Measurements from ENCODE around the gene RPL22L1.
A peak's percentile ranks its signal among the peaks of the same experiment; 100 is the strongest.
"Not testable (repeated sequence)": the region's sequence is repeated elsewhere in the genome, so short reads cannot be mapped to it uniquely, and the experiment has no call there.

Gene RPL22L1

DNA sequence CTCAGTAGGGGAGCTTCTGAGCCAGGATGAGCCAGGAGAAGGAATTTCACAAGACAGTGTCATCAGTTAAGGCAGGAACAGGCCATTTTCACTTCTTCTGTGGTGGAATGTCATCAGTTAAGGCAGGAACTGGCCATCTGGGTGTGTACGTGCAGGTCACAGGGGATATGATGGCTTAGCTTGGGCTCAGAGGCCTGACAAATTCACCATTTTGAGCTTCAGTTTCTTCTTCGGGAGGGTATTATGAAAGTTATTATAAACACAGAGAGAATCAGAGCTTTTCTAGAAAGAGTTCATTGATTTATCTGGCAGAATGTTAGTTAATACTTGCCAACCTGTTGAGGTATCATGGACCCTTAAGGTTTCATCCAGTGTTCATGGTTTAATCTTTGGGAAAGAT, 46.4 kb downstream of the RPL22L1 start:
- DNase-seq, result not testable (repeated sequence)

DNA sequence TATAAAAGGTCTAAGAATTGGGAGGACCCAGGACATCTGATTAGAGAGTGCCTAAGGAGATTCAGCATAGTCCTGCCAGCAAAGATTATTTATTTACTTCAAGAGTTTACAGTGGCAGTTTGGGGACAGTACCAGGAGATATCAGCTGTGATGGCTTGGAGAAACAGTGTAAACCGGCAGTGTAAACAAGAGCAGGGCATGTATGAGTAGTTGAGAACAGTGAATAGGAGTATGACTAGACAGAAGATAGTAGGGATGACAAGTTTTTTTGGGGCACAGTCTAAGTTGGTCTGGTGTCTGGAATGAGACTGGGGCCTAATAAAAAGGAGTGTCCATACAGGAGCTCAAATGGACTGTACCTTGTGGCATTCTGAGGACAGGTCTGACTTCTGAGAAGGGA, 51.7 kb downstream of the RPL22L1 start:
- not testable (repeated sequence) for DNase-seq

DNA sequence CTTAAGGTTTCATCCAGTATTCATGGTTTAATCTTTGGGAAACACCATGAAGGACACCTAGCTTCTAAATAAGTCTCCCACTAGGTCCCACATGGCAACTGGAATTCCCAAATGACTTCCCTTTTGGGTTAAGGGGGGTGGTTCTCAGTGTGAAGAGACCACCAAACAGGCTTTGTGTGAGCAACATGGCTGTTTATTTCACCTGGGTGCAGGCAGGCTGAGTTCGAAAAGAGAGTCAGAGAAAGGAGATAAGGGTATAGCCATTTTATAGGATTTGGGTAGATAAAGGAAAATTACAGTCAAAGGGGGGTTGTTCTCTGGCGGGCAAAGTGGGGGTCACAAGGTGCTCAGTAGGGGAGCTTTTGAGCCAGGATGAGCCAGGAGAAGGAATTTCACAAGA, 52.5 kb downstream of the RPL22L1 start:
- DNase-seq, result not testable (repeated sequence)

DNA sequence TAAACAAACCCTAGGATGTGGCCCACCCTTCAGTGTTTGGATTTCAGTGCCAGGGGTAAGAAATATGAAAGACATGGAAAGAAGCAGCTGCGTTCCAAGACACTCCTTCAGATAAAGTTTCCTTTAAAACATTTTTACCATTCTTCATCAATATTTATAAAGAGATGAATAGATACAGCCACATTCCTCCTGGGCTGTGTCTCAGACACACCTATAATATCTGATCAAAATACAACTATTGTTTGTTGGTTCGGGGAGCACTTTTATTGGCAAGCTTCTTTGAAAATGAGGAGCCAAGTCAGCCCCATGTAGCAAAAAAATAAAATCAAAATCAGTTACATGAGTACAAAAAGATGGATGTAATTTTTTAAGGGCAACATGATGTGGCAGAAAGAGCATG, 53.2 kb downstream of the RPL22L1 start:
- no peak for DNase-seq

DNA sequence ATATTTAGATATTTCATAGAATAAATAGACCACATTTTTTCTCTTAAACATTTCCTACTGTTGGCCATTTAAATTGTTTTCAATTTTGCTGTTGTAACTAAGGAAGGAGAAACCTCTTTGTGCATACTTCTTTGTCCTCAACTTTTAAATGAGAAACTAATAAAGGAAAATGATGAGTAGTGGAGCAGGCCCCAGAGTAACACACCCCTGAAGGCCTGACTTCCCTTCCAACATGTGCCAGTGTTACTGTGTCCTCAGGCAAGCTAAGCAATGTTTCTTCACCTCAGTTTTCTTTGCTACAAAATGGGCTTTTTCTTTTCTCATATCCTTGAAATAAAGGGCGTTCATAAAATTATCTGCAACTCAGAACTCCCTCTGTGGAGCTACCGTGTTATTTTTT, 53.7 kb downstream of the RPL22L1 start:
- DNase-seq, result no peak

DNA sequence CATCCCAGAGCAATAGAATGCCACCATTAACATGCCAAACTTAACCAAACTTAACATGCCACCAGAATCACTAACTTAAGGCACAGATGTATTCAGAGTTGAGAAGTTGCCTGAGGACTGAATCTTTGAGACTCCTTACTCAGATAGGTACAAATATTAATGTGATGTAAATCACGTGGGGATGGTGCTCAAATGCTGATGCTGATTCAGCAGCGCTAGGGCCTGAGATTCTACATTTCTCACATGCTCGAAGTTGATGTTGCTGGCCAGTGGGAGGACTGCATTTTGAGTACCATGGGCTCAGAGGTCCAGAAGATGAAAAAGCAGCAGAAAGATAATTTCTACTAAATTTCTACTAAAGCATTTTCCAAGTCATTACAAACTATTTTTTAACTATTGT, 54.1 kb downstream of the RPL22L1 start:
- no peak for DNase-seq

DNA sequence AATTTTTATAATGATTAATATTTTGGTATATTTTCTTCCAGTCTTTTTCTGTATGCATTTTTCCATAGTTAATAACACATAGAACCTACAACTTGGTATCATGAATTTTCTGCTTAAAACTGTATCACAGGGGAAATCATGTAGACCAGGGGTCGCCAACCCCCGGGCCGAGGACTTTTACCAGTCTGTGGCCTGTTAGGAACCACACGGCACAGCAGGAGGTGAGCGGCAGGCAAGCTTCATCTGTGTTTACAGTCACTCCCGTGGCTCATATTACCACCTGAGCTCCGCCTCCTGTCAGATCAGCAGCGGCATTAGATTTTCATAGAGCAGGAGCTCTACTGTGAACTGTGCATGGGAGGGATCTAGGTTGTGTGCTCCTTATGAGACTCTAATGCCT, 54.7 kb downstream of the RPL22L1 start:
- peak; percentile 51 for DNase-seq
